GM15510 (cell line): ENCODE measurements around the gene MFF.

Experiments
- POLR2A ChIP-seq: IDR thresholded peaks from 3 replicates; pipeline ENCODE4 v1.6.1; 2011; ENCODE audit warnings: borderline replicate concordance; ENCODE audit not compliant: insufficient read length; ENCODE audit errors: extremely low read depth

MFF gene

DNA sequence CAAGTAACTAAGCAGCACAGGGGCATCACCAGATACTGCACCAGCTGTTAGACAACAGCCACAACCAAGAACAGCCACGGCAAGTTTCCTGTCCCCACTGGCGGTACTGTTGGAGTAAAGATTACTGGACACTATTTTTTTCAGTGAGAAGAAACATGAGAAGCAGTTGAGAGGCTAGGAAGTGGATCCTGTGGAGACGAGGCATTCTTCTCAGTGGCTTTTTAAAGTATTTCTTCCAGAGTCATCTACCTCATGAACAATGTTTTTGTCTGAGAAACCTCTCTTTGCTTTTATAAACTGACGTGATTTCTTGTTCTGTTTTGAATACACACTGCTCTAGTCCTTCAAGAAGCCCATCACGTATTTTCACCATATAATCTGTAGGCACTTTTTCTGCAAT is 35.3 kb downstream of the MFF start:
- no peak for TF ChIP-seq POLR2A

GRCh38 chr2:227363756-227364155 is 38.7 kb downstream of the MFF start:
- no peak for TF ChIP-seq POLR2A

DNA sequence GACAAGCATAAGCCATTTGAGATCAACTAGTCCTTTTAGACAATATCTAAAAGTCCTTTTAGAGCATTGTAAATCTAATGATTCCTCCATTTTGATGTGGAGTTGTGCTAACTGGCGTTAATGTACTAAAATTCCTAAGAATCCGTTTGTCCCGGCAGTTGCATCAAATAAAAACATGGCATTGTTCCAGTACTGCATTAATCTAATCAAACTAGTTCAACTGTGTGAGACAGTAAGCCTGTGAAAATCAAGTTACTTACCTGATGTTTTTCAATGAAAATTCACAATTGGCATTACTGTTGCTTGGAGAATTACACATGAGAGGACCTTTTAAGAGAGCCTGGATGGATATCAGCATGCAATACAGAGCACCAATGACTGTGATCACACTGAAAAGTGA is 40.8 kb downstream of the MFF start:
- no peak for TF ChIP-seq POLR2A

DNA sequence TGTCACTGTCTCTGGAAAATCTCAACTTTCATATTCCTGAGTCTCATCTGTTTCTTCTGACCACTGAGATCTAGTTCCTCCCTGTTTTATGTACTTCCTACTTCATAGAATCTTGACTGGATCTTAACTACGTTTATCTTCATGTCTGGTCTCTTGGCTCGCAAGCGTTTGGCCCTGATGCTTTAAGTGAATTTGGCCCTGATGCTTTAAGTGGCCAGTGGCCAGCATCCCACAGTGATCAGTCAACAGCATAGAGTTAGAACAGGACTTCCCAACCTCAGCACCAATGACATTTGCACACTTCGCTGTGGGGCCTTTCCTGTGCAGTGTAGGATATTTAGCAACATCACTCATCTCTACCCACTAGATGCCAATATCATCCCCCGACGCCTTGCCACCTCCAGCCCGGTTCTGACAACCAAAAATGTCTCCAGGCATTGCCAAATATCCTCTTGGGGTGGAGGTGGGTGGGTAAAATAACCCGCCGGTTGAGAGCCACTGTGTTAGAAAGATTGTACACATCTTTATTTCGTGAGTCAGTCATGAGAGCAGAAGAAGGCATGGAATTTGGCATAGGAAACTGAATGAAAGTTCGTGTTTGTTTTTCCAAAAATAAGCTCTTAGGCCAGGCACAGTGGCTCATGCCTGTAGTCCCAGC is 41.8 kb downstream of the MFF start:
- TF ChIP-seq POLR2A, result no peak

DNA sequence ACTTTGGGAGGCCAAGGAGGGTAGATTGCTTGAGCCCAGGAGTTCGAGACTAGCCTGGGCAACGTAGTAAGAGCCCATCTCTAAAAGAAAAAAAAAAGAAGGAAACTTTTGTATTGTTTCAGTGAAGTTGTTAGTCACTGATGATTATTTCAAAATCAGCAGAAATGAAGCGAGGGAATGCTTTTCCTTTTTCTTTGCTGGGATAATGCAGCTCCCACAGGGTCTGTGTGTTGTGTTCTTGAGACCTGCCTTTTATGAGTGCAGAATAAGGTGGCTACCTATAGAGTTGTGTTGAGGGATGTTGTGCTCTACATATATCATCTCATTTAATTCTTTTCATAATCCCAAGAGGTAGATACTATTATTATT is 42.4 kb downstream of the MFF start:
- no peak for TF ChIP-seq POLR2A

- TF ChIP-seq POLR2A, result no peak
Measured at GRCh38 chr2:227368574-227368973, 43.5 kb downstream of the MFF start.

- TF ChIP-seq POLR2A, result no peak
Measured at GRCh38 chr2:227370092-227370491, 45.0 kb downstream of the MFF start.

GRCh38 chr2:227370791-227371312 is 45.8 kb downstream of the MFF start:
- TF ChIP-seq POLR2A, result no peak

DNA sequence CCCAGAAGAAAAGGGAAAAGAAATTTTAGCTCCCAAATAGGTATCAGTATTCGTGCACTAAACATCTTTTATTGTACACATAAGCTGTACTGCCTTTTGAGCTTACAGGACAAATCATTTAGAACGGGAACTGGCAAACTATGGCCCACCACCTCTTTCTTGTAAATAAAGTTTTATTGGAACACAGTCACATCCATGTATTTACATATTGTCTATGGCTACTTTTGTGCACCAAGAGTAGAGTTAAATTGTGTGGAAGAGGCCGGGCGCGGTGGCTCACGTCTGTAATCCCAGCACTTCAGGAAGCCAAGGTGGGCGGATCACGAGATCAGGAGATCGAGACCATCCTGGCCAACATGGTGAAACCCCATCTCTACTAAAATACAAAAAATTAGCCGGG is 48.3 kb downstream of the MFF start:
- TF ChIP-seq POLR2A, result no peak

DNA sequence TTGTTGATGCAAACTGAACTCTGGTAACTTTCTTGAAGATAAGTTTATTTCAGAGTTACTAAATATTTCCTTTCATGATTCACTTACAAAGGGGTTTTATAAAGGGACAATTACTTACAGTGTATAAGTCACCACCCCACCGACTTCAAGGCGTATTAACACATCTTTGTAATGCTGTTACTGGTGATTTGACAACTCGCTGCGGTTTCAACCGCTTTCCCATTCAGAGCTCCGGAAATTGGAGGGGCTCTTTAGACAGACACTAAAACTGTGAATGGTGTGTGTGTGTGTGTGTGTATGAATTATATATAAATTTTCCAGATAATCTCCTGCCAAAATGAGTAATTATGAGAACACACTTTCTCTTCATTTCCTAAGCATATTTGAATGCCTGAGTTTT is 49.1 kb downstream of the MFF start:
- TF ChIP-seq POLR2A, result no peak

GRCh38 chr2:227376656-227377396 is 51.8 kb downstream of the MFF start:
- TF ChIP-seq POLR2A, result no peak

DNA sequence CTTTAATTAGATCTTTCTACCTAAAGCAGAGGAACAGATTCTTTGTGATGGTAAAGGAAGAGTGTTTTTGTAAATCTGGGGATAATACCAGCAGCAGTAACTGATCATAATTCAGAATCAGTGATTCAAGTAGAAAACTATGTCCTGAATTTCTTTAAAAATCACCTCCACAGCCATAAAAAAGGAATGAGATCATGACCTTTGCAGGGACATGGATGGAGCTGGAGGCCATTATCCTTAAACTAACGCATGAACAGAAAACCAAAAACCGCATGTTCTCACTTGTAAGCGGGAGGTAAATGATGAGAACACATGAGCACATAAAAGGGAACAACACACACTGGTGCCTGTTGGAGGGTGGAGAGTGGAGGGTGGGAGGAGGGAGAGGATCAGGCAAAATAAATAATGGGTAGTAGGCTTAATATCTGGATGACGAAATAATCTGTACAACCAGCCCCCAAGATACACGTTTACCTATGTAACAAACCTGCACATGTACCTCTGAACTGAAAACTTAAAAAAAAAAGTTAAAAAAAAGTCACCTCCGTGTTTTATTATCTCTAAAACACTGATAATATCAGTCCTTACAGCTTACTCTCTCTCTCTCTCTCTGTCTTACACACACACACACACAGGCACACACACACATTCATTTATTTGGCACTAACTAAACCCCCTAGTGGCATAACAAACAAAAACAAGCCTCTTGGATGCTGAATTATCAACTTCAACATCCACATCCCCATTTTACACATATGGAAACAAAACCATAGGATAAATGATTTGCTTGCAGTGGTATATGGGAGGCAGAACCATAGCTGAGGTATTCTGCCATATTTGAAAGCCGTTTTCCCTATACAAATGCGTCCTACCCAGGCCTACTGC is 52.7 kb downstream of the MFF start:
- TF ChIP-seq POLR2A, result no peak

- TF ChIP-seq POLR2A, result no peak
Measured at GRCh38 chr2:227378371-227378782, 53.3 kb downstream of the MFF start.

DNA sequence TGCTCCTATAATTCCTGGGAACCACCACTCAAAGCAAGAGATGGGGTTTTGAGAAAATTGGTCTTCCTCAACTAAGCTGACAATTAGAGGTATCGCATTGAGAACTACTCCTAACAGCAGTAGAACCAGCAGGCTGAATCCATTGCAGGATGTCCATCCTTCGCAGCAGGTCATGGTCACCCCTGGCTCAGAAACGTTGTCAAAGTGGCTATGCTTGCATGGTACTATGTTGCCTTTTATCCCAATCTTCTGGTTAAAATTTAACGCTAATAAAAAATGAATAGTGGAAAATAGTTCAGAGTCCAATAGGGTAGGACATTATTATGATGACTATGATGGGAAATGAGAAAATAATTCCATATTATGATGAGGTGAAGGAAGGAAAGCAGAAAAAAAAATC is 54.0 kb downstream of the MFF start, which contains the start of gene TM4SF20:
TSS of gene TM4SF20 (minus strand) at position 212 of the 400 bp plus-strand sequence. CDS start at position 174, 38 bp downstream.
- TF ChIP-seq POLR2A, result no peak

GRCh38 chr2:227383686-227384085 is 58.6 kb downstream of the MFF start:
- no peak for TF ChIP-seq POLR2A
